SK-N-SH treated with all-trans-retinoic acid at 6 μM for 48 hours (cell line): ENCODE data around the gene EARS2.

ENCODE experiments used
- ATAC-seq: fragments of 200-7000 bp; cut with Tn5 transposase; 3 replicates; pipeline ENCODE4 v1.9.1; 2020; ENCODE audit warnings: mild to moderate bottlenecking, moderate library complexity
- ARNTL ChIP-seq: fragments of 450-650 bp; formaldehyde crosslinking; IDR thresholded peaks from 2 replicates; pipeline ENCODE4 v1.5.0; 2020; ENCODE audit warnings: low read depth, mild to moderate bottlenecking, moderate library complexity, borderline replicate concordance
- BACH2 ChIP-seq: fragments of 250-450 bp; sonication (Bioruptor Pico); IDR thresholded peaks from 2 replicates; pipeline ENCODE4 v1.9.0; 2021; ENCODE audit warnings: mild to moderate bottlenecking, borderline replicate concordance
- CSDC2 ChIP-seq: fragments of 250-450 bp; sonication (Bioruptor Pico); IDR thresholded peaks from 2 replicates; pipeline ENCODE4 v1.5.0; 2020; ENCODE audit warnings: mild to moderate bottlenecking, moderate library complexity
- ESRRG ChIP-seq: fragments of 250-450 bp; sonication (Bioruptor Pico); IDR thresholded peaks from 2 replicates; pipeline ENCODE4 v1.6.1; 2021; ENCODE audit warnings: mild to moderate bottlenecking
- GLIS3 ChIP-seq: fragments of 250-450 bp; sonication (Bioruptor Pico); IDR thresholded peaks from 2 replicates; pipeline ENCODE4 v1.5.0; 2020; ENCODE audit warnings: mild to moderate bottlenecking, moderate library complexity
- ISL1 ChIP-seq: fragments of 250-450 bp; sonication (Bioruptor Pico); IDR thresholded peaks from 2 replicates; pipeline ENCODE4 v2.1.2; 2022; ENCODE audit warnings: mild to moderate bottlenecking, moderate library complexity
- OSR1 ChIP-seq: fragments of 250-450 bp; sonication (Bioruptor Pico); IDR thresholded peaks from 2 replicates; pipeline ENCODE4 v1.8.0; 2022; ENCODE audit warnings: moderate library complexity, mild to moderate bottlenecking, inconsistent platforms
- PPARA ChIP-seq: fragments of 250-450 bp; sonication (Bioruptor Pico); IDR thresholded peaks from 2 replicates; pipeline ENCODE4 v1.5.0; 2020; ENCODE audit warnings: mild to moderate bottlenecking, borderline replicate concordance
- RARB ChIP-seq: fragments of 250-450 bp; sonication (Bioruptor Pico); IDR thresholded peaks from 2 replicates; pipeline ENCODE4 v1.8.0; 2021; ENCODE audit warnings: mild to moderate bottlenecking, moderate library complexity
- SNAI2 ChIP-seq: fragments of 250-450 bp; sonication (Bioruptor Pico); IDR thresholded peaks from 2 replicates; pipeline ENCODE4 v1.5.0; 2020; ENCODE audit warnings: mild to moderate bottlenecking, moderate library complexity
- TCF4 ChIP-seq: fragments of 250-450 bp; sonication (Bioruptor Pico); IDR thresholded peaks from 2 replicates; pipeline ENCODE4 v1.8.0; 2021; ENCODE audit warnings: mild to moderate bottlenecking, moderate library complexity, borderline replicate concordance
- TOX ChIP-seq: fragments of 250-450 bp; sonication (Bioruptor Pico); IDR thresholded peaks from 2 replicates; pipeline ENCODE4 v1.8.0; 2021; ENCODE audit warnings: mild to moderate bottlenecking, moderate library complexity, borderline replicate concordance
- ZC3H10 ChIP-seq: fragments of 250-450 bp; sonication (Bioruptor Pico); IDR thresholded peaks from 2 replicates; pipeline ENCODE4 v1.5.1; 2021; ENCODE audit warnings: mild to moderate bottlenecking, moderate library complexity
- ZFP3 ChIP-seq: fragments of 250-450 bp; sonication (Bioruptor Pico); IDR thresholded peaks from 2 replicates; pipeline ENCODE4 v1.5.0; 2020; ENCODE audit warnings: mild to moderate bottlenecking, moderate library complexity
- ZFP30 ChIP-seq: fragments of 450-650 bp; formaldehyde crosslinking; IDR thresholded peaks from 2 replicates; pipeline ENCODE4 v1.5.0; 2022; ENCODE audit warnings: mild to moderate bottlenecking, moderate library complexity
- ZNF565 ChIP-seq: fragments of 450-650 bp; formaldehyde crosslinking; conservative IDR thresholded peaks from 2 replicates; pipeline ENCODE4 v1.5.0; 2020; ENCODE audit warnings: low read depth, mild to moderate bottlenecking, moderate library complexity
- ZNF70 ChIP-seq: fragments of 450-650 bp; formaldehyde crosslinking; IDR thresholded peaks from 2 replicates; pipeline ENCODE4 v1.5.0; 2020; ENCODE audit warnings: mild to moderate bottlenecking, moderate library complexity
- ZNF8 ChIP-seq: fragments of 450-650 bp; formaldehyde crosslinking; IDR thresholded peaks from 2 replicates; pipeline ENCODE4 v1.5.0; 2020; ENCODE audit warnings: mild to moderate bottlenecking, moderate library complexity
- TF ChIP-seq, protein P1 (sequence below): fragments of 250-450 bp; sonication (Bioruptor Pico); IDR thresholded peaks from 2 replicates; pipeline ENCODE4 v1.5.1; 2021; ENCODE audit warnings: mild to moderate bottlenecking, moderate library complexity
- TF ChIP-seq, protein P2 (sequence below): fragments of 250-450 bp; sonication (Bioruptor Pico); IDR thresholded peaks from 2 replicates; pipeline ENCODE4 v1.5.1; 2020; ENCODE audit warnings: low read depth, mild to moderate bottlenecking, moderate library complexity
- TF ChIP-seq, protein P3 (sequence below): fragments of 250-450 bp; sonication (Bioruptor Pico); IDR thresholded peaks from 2 replicates; pipeline ENCODE4 v1.8.0; 2020; ENCODE audit warnings: mild to moderate bottlenecking, moderate library complexity, borderline replicate concordance
- TF ChIP-seq, protein P4 (sequence below): fragments of 250-450 bp; sonication (Bioruptor Pico); IDR thresholded peaks from 2 replicates; pipeline ENCODE4 v1.5.0; 2020; ENCODE audit warnings: mild to moderate bottlenecking, moderate library complexity
- TF ChIP-seq, protein P5 (sequence below): fragments of 250-450 bp; sonication (Bioruptor Pico); IDR thresholded peaks from 2 replicates; pipeline ENCODE4 v1.8.0; 2021; ENCODE audit warnings: low read depth, mild to moderate bottlenecking, moderate library complexity, borderline replicate concordance

Gene EARS2

DNA sequence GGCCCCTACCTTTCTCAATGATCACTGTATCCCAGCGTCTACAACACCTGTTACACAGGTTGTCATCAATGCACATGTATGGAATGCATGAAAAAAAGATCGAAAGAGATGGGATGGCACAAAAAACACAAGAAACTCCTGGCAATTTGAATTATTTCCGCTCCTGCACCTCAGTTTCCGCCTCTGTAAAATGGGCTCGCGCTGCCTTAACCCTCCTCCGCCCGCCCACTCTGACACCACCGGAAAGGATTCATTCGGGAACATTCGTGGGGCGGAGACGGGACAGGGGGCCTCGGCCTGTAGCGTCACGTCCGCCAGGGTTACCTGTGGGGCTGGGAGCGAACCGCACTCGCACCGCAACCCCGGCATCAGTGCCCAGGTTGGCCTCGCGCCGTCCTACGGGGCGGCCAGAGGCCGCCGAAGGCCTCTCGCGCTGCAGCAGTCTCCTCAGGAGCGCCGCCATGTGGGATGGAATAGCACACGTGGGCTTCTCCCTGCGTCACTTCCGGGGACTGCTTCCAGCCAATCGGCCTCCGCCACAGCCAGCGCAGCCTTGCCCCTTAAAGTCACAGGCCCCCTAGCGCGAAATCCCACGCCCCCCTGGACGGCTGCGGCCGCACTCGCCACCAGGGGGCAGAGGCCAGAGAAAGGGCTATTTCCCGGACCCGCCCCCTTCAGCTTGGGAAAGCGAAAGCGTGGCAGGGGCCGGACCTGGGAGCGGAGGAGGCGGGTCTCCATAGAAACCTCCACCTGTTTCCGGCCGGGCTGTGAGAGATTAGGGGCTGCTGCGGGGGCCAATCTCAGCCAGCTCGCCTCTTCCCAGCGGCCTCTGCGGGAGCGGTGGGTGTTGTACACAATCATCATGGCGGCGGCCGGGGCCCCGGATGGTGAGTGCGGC is at the start of gene EARS2, which contains the start of gene UBFD1:
TSS of gene EARS2 (minus strand) at position 470 of the 898 bp plus-strand sequence. CDS start at position 463, 7 bp downstream.
TSS of gene UBFD1 (plus strand) at position 847 of the 898 bp plus-strand sequence. CDS start at position 863, 16 bp downstream.
- ATAC-seq = peak; percentile 98

DNA sequence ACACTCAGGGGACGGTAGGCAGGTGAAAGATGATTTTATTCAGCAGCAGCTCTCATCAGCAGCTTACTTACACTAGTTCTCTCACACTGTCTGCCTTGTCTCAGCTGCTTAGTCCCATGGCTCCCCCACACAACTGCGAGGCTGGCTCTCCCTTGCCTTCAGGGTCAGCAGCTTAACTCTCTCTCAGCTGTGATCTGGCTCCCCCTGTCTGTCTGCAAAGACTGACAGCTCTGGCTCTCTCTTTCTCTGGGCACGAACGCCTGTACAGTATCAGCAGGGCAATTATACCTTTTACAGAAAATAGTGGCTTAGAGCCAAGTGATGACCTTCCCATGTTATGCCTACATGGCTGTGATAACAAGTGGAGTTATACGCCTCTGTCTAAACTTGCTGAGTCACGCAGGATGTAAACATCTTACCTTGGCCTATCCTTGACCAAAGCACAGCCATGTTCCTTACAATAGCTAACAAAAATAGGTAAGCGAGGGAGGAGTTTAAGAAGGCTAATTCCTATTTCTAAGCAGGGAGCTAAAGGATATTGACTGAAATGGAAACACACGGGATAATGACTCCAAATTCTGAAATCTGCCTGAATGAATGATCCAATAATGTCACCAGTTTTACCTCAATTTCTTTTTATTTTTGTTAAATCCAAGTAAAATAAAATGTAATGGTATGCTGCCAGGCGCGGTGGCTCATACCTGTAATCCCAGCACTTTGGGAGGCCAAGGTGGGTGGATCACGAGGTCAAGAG is 40.0 kb upstream of the EARS2 start:
- peak; percentile 18; the same call in 1 of the 3 replicates for ATAC-seq
- TF ChIP-seq ARNTL (CRISPR knock-in tag) = no peak
- TF ChIP-seq ZNF8 (CRISPR knock-in tag) = no peak
- TF ChIP-seq ZNF565 (CRISPR knock-in tag) = no peak
- no peak for TF ChIP-seq OSR1 (CRISPR knock-in tag)
- TF ChIP-seq, protein P1, sequence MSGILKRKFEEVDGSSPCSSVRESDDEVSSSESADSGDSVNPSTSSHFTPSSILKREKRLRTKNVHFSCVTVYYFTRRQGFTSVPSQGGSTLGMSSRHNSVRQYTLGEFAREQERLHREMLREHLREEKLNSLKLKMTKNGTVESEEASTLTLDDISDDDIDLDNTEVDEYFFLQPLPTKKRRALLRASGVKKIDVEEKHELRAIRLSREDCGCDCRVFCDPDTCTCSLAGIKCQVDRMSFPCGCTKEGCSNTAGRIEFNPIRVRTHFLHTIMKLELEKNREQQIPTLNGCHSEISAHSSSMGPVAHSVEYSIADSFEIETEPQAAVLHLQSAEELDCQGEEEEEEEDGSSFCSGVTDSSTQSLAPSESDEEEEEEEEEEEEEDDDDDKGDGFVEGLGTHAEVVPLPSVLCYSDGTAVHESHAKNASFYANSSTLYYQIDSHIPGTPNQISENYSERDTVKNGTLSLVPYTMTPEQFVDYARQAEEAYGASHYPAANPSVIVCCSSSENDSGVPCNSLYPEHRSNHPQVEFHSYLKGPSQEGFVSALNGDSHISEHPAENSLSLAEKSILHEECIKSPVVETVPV (CRISPR knock-in tag) = no peak
- TF ChIP-seq TOX (CRISPR knock-in tag) = no peak
- no peak for TF ChIP-seq ZFP30 (CRISPR knock-in tag)
- TF ChIP-seq CSDC2 = no peak
- TF ChIP-seq PPARA (CRISPR knock-in tag) = no peak
- TF ChIP-seq ZFP3 = no peak
- TF ChIP-seq ZNF70 (CRISPR knock-in tag) = no peak

More for the DNA sequence above, at the start of gene EARS2, which contains the start of gene UBFD1:
- TF ChIP-seq, protein P1 (CRISPR knock-in tag) = no peak
- TF ChIP-seq, protein P2, sequence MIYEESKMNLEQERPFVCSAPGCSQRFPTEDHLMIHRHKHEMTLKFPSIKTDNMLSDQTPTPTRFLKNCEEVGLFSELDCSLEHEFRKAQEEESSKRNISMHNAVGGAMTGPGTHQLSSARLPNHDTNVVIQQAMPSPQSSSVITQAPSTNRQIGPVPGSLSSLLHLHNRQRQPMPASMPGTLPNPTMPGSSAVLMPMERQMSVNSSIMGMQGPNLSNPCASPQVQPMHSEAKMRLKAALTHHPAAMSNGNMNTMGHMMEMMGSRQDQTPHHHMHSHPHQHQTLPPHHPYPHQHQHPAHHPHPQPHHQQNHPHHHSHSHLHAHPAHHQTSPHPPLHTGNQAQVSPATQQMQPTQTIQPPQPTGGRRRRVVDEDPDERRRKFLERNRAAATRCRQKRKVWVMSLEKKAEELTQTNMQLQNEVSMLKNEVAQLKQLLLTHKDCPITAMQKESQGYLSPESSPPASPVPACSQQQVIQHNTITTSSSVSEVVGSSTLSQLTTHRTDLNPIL = no peak
- no peak for TF ChIP-seq ZFP30 (CRISPR knock-in tag)
- TF ChIP-seq ZFP3 = no peak
- no peak for TF ChIP-seq GLIS3 (CRISPR knock-in tag)
- no peak for TF ChIP-seq OSR1 (CRISPR knock-in tag)
- no peak for TF ChIP-seq ARNTL (CRISPR knock-in tag)
- TF ChIP-seq, protein P3, sequence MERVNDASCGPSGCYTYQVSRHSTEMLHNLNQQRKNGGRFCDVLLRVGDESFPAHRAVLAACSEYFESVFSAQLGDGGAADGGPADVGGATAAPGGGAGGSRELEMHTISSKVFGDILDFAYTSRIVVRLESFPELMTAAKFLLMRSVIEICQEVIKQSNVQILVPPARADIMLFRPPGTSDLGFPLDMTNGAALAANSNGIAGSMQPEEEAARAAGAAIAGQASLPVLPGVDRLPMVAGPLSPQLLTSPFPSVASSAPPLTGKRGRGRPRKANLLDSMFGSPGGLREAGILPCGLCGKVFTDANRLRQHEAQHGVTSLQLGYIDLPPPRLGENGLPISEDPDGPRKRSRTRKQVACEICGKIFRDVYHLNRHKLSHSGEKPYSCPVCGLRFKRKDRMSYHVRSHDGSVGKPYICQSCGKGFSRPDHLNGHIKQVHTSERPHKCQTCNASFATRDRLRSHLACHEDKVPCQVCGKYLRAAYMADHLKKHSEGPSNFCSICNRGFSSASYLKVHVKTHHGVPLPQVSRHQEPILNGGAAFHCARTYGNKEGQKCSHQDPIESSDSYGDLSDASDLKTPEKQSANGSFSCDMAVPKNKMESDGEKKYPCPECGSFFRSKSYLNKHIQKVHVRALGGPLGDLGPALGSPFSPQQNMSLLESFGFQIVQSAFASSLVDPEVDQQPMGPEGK = no peak
- peak; percentile 88 for TF ChIP-seq ZNF70 (CRISPR knock-in tag)
- TF ChIP-seq TCF4 (CRISPR knock-in tag) = 0 out of 2 replicates have a peak, but pooled peaks have one; percentile 7
- TF ChIP-seq ISL1 (CRISPR knock-in tag) = 0 out of 2 replicates have a peak, but pooled peaks have one; percentile 13
- TF ChIP-seq, protein P4, sequence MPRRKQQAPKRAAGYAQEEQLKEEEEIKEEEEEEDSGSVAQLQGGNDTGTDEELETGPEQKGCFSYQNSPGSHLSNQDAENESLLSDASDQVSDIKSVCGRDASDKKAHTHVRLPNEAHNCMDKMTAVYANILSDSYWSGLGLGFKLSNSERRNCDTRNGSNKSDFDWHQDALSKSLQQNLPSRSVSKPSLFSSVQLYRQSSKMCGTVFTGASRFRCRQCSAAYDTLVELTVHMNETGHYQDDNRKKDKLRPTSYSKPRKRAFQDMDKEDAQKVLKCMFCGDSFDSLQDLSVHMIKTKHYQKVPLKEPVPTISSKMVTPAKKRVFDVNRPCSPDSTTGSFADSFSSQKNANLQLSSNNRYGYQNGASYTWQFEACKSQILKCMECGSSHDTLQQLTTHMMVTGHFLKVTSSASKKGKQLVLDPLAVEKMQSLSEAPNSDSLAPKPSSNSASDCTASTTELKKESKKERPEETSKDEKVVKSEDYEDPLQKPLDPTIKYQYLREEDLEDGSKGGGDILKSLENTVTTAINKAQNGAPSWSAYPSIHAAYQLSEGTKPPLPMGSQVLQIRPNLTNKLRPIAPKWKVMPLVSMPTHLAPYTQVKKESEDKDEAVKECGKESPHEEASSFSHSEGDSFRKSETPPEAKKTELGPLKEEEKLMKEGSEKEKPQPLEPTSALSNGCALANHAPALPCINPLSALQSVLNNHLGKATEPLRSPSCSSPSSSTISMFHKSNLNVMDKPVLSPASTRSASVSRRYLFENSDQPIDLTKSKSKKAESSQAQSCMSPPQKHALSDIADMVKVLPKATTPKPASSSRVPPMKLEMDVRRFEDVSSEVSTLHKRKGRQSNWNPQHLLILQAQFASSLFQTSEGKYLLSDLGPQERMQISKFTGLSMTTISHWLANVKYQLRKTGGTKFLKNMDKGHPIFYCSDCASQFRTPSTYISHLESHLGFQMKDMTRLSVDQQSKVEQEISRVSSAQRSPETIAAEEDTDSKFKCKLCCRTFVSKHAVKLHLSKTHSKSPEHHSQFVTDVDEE (CRISPR knock-in tag) = 0 out of 2 replicates have a peak, but pooled peaks have one; percentile 25
- TF ChIP-seq ZC3H10 (CRISPR knock-in tag) = no peak
- TF ChIP-seq ZNF8 (CRISPR knock-in tag) = peak; percentile 38; the same call in 1 of the 2 replicates
- no peak; the same call in 1 of the 2 replicates for TF ChIP-seq PPARA (CRISPR knock-in tag)
- TF ChIP-seq RARB (CRISPR knock-in tag) = no peak
- TF ChIP-seq, protein P5, sequence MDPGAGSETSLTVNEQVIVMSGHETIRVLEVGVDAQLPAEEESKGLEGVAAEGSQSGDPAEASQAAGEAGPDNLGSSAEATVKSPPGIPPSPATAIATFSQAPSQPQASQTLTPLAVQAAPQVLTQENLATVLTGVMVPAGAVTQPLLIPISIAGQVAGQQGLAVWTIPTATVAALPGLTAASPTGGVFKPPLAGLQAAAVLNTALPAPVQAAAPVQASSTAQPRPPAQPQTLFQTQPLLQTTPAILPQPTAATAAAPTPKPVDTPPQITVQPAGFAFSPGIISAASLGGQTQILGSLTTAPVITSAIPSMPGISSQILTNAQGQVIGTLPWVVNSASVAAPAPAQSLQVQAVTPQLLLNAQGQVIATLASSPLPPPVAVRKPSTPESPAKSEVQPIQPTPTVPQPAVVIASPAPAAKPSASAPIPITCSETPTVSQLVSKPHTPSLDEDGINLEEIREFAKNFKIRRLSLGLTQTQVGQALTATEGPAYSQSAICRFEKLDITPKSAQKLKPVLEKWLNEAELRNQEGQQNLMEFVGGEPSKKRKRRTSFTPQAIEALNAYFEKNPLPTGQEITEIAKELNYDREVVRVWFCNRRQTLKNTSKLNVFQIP (CRISPR knock-in tag) = no peak
- TF ChIP-seq ESRRG (CRISPR knock-in tag) = no peak
- TF ChIP-seq CSDC2 = no peak
- peak; percentile 17; the same call in 1 of the 2 replicates for TF ChIP-seq SNAI2 (CRISPR knock-in tag)
- no peak for TF ChIP-seq TOX (CRISPR knock-in tag)
- TF ChIP-seq ZNF565 (CRISPR knock-in tag) = no peak
- TF ChIP-seq BACH2 (CRISPR knock-in tag) = no peak
